Measurements from ENCODE around the gene MAP3K10. TPM values are rescaled to one million over a fixed set of nuclear protein-coding genes. Genes with fewer than 3 reads are reported as not detected.

MAP3K10 gene
- total and polyA plus RNA-seq, 8 donors = 5.9 to 32.8 (median 8.0) TPM

DNA sequence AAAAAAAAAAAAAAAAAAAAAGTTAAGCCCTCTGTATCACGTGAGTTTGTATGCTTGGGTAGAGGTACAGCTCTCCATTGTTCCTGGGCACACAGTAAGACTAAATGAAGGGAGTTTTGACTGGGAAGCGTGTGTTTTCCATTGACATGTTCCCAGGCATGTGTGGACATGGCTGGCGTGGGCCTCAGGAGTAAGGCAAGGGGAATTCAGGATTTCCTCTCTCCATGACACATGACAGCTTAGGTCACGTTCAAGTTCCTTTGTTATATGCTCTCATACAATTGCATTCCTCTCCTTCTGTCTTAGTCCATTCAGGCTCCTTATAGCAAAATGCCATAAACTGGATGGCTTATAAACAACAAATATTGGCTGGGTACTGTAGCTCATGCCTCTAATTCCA lies 17.1 kb upstream of the MAP3K10 start:
- DNase-seq = no peak
- Histone ChIP-seq H3K27ac (no peak overlapping the region), H3K4me3 (no peak overlapping the region), H3K36me3 (no peaks in the 10 kb centered on the region), H3K4me1 (no peaks in the 10 kb centered on the region), H3K27me3 (no peaks in the 10 kb centered on the region), H3K9me3 (no peaks in the 10 kb centered on the region)
- FAIRE-seq = no peak
- intact Hi-C loops (cut with DNase I) = no loop called here
- no peak for ATAC-seq
- TF ChIP-seq, protein P1, sequence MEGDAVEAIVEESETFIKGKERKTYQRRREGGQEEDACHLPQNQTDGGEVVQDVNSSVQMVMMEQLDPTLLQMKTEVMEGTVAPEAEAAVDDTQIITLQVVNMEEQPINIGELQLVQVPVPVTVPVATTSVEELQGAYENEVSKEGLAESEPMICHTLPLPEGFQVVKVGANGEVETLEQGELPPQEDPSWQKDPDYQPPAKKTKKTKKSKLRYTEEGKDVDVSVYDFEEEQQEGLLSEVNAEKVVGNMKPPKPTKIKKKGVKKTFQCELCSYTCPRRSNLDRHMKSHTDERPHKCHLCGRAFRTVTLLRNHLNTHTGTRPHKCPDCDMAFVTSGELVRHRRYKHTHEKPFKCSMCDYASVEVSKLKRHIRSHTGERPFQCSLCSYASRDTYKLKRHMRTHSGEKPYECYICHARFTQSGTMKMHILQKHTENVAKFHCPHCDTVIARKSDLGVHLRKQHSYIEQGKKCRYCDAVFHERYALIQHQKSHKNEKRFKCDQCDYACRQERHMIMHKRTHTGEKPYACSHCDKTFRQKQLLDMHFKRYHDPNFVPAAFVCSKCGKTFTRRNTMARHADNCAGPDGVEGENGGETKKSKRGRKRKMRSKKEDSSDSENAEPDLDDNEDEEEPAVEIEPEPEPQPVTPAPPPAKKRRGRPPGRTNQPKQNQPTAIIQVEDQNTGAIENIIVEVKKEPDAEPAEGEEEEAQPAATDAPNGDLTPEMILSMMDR (IDR thresholded peaks at IDR 0.05) = no peak
- 76 to 80% methylated on average over 4 of the region's 4 CpGs for WGBS, 2 donors

DNA sequence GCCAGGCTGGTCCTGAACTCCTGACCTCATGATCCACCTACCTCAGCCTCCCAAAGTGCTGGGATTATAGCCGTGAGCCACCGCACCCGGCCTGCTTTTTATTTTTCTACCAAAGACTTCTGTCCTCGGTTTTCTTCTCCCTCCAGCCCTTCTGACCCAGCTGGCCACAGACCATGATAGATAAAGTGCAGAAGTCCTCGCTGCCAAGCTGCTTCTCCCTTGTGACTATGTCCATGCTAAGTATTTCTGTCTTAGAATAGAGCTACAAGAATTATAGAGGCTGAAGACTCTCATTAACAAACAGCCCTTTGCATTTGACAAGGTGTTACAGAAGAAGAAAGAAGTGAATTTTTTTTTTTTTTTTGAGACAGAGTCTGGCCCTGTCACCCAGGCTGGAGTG lies 15.4 kb upstream of the MAP3K10 start:
- Histone ChIP-seq H3K27ac (no peak overlapping the region), H3K4me1 (no peaks in the 10 kb centered on the region), H3K36me3 (no peaks in the 10 kb centered on the region), H3K9me3 (no peaks in the 10 kb centered on the region), H3K4me3 (no peak overlapping the region), H3K27me3 (no peaks in the 10 kb centered on the region)
- WGBS, 2 donors = 66 to 73% methylated on average over 5 of the region's 5 CpGs
- TF ChIP-seq, protein P1 (IDR thresholded peaks at IDR 0.05) = no peak
- DNase-seq (no peak), ATAC-seq (no peak), FAIRE-seq (no peak)
- intact Hi-C loops (cut with DNase I) = no loop called here

DNA sequence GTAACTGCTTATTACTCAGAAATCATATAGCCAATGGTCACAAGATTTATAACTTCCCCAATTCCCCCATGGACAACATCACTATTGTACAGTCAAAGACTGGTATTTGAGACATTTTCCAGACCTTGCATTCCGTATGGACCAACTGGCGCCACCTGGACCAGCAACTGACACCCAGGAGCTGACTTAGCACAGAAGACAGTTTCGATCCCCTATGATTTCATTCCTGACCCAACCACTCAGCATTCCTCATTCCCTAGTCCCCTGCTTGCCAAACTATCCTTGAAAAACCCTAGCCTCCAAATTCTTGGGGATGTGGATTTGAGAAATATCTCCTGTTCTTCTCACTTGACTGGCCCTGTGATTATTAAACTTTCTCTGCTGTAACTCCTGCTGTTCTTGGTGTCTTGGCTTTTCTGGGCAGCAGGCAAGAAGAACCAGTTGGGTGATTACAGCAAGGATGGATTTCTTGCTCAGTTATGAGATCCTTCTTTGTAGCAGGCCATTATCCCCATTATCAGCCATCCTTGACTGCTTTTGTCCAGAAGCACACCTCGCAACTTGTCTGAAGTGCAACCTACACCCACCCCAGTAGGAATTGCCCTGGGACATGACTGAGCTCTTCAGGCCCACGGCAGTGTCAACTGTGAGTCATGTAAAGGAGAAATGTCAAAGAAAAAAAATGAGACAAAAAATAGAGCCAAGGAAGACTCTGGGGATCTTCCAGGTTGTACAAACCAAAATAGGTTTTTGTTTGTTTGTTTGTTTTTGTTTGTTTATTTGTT lies 13.7 kb upstream of the MAP3K10 start:
- TF ChIP-seq, protein P1 (IDR thresholded peaks at IDR 0.05) = no peak
- no peaks in the 10 kb centered on the region for H3K36me3 ChIP-seq
- FAIRE-seq (no peak), DNase-seq (no peak), ATAC-seq (no peak)
- intact Hi-C loops (cut with DNase I) = no loop called here
- no peak overlapping the region for H3K27ac ChIP-seq
- no peaks in the 10 kb centered on the region for H3K9me3 ChIP-seq
- WGBS, 2 donors = 81% methylated on average over 5 of the region's 5 CpGs
- no peaks in the 10 kb centered on the region for H3K4me1 ChIP-seq
- no peak overlapping the region for H3K4me3 ChIP-seq
- no peaks in the 10 kb centered on the region for H3K27me3 ChIP-seq

DNA sequence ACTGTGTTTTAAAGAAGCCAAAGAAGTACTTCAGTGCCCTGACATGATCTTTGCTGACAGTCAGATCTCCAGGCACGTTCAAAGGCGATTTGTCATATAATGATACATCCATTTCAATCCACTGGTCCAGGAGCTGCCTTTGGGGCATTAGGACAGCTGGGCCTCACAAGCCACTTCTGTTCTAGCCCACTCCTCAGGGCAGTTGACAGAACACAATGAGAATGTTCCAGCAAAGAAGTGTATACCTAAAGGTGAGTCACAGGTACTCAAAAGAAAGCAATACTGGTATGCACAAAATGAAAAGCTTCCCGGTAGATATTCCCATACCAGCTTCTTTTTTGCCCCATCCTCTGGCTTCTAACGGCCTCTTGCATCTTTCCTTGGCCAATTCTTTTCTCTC lies 12.5 kb upstream of the MAP3K10 start:
- Histone ChIP-seq H3K4me3 (no peak overlapping the region), H3K4me1 (no peaks in the 10 kb centered on the region), H3K36me3 (no peaks in the 10 kb centered on the region), H3K9me3 (no peaks in the 10 kb centered on the region), H3K27me3 (no peaks in the 10 kb centered on the region), H3K27ac (no peak overlapping the region)
- intact Hi-C loops (cut with DNase I) = no loop called here
- DNase-seq = no peak
- no peak for FAIRE-seq
- WGBS, 2 donors = 55 to 64% methylated on average over 4 of the region's 4 CpGs
- ATAC-seq = no peak
- TF ChIP-seq, protein P1 (IDR thresholded peaks at IDR 0.05) = no peak

DNA sequence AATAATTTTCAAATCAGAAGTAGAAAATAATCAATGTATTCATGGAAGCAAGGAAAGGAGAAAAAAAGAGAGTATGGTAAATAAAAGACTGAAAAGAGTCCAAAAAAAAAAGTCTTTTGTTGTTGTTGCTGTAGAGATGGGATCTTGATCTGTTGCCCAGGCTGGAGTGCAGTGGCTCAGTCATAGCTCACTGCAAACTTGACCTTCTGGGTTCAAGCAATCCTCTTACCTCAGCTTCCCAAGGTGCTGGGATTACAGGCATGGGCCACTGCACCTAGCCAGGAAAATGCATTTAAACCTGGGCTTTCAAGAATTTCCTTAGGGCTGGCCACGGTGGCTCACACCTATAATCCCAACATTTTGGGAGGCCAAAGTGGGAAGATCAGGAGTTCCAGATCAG lies 7.0 kb upstream of the MAP3K10 start:
- FAIRE-seq (no peak), DNase-seq (no peak), ATAC-seq (no peak)
- H3K36me3 ChIP-seq = no peaks in the 10 kb centered on the region
- no peaks in the 10 kb centered on the region for H3K27me3 ChIP-seq
- 91 to 92% methylated on average over 1 of the region's 1 CpG for WGBS, 2 donors
- intact Hi-C loops (cut with DNase I) = no loop called here
- no peaks in the 10 kb centered on the region for H3K4me1 ChIP-seq
- H3K9me3 ChIP-seq = no peaks in the 10 kb centered on the region
- H3K4me3 ChIP-seq = no peak overlapping the region
- no peak overlapping the region for H3K27ac ChIP-seq
- TF ChIP-seq, protein P1 (IDR thresholded peaks at IDR 0.05) = no peak
